ENCODE measurements around the gene PPP2R5B. TPM values are rescaled to one million over a fixed set of nuclear protein-coding genes. Genes with fewer than 3 reads are reported as not detected.

Gene PPP2R5B
- total and polyA plus RNA-seq, 9 of the 15 experiments (the other 6 are each of a cell fraction or from before 2014, with no cell fraction given), result 0.10 to 7.8 (median 3.3) TPM

GRCh38 chr11:64887234-64887756 lies 37.2 kb upstream of the PPP2R5B start:
- no peaks in the 10 kb centered on the region for H3K36me3 ChIP-seq (ENCODE audit: control insufficient read depth, insufficient read depth, low read length)
- POLR2A ChIA-PET, result interaction anchor here (0.6 to 1.4 kb wide), 4 partner anchors 10 to 234 kb away, joined by 3 to 10 read pairs (median 3); no protein-coding TSS in a partner anchor
- DNase-seq (ENCODE audit: extremely low read depth in 1 of 4, low spot score in 3 of 4), result peak in 1 of 4 experiments; percentile 42
- intact Hi-C loops (cut with micrococcal nuclease) (loop anchor here (5.0 to 10.0 kb wide), 2 partner anchors 110 to 228 kb away; partner anchors contain the start of genes SF1, TM7SF2 and ZNHIT2), in situ Hi-C loops (cut with MboI) (no loop called here)
- CTCF ChIA-PET (ENCODE audit: low intra/inter-chr PET ratio), result no interaction called here
- H3K79me2 ChIP-seq (ENCODE audit: control insufficient read depth, insufficient read depth, low read length), result no peaks in the 10 kb centered on the region
- TF ChIP-seq FOXK2 (conservative IDR thresholded peaks at IDR 0.05 in 1 of 2, IDR thresholded peaks at IDR 0.05 in 1 of 2; ENCODE audit: low read depth in 2 of 2) (0 out of 4 replicates have a peak, but pooled peaks of 1 of the 2 experiments have one; percentile 29), ZNF280B (CRISPR knock-in tag; IDR thresholded peaks at IDR 0.05) (no peak), KDM1A (IDR thresholded peaks at IDR 0.05) (peak in 1 of 2 experiments; percentile 15; a peak in 2 of 4 replicates), ZNF354B (CRISPR knock-in tag; IDR thresholded peaks at IDR 0.05) (no peak), ZNF589 (CRISPR knock-in tag; IDR thresholded peaks at IDR 0.05; ENCODE audit: low read depth) (0 out of 2 replicates have a peak, but pooled peaks have one; percentile 12), SPI1 (IDR thresholded peaks at IDR 0.05; ENCODE audit: borderline replicate concordance, low read depth, low read length) (peak; percentile 44; the same call in 1 of the 2 replicates), ZNF3 (CRISPR knock-in tag; IDR thresholded peaks at IDR 0.05) (no peak), ZNF395 (CRISPR knock-in tag; IDR thresholded peaks at IDR 0.05) (peak; percentile 60; the same call in 1 of the 2 replicates), MIER1 (IDR thresholded peaks at IDR 0.05; ENCODE audit: low read depth) (no peak)
- no TSS peak for BruUV-seq (replicated peaks)
- H3K27ac ChIP-seq (ENCODE audit: extremely low read depth, low read depth, low read length), result peak overlapping the region; percentile 82
- peak overlapping the region; percentile 70 to 88 for H3K9ac ChIP-seq (ENCODE audit: insufficient read depth in 1 of 2, low read depth in 2 of 2, low read length in 2 of 2)
- no peaks in the 10 kb centered on the region for H4K20me1 ChIP-seq (replicated peaks; ENCODE audit: control insufficient read depth, insufficient read depth, low read length)
- H3K9me3 ChIP-seq (replicated peaks; ENCODE audit: control insufficient read depth, insufficient read depth, low read depth, low read length), result no peaks in the 10 kb centered on the region
- 45% methylated on average over 8 of the region's 8 CpGs for WGBS (ENCODE audit: insufficient coverage, low coverage, missing lambda C conversion rate)
- H3K4me1 ChIP-seq (replicated peaks in 1 of 2; ENCODE audit: control insufficient read depth in 2 of 2, insufficient read depth in 2 of 2, low read length in 2 of 2), result peaks cover 44 to 75% of the 10 kb centered on the region in 2 experiments
- H3K27me3 ChIP-seq (ENCODE audit: control insufficient read depth in 2 of 2, insufficient read depth in 2 of 2, low read length in 2 of 2), result no peaks in the 10 kb centered on the region
- no peak for ATAC-seq
- H2AFZ ChIP-seq (ENCODE audit: low read depth, low read length), result peak overlapping the region; percentile 99
- H3K9me1 ChIP-seq (ENCODE audit: control insufficient read depth, insufficient read depth, low read length), result no peaks in the 10 kb centered on the region
- H3K4me2 ChIP-seq (ENCODE audit: insufficient read depth, low read length), result peak overlapping the region; percentile 91
- FAIRE-seq, result peak; percentile 74
- H3K4me3 ChIP-seq, result peak overlapping the region; percentile 8; the same call in 1 of the 2 replicates
